HG02798 (cell line): ENCODE results near the gene SYNCRIP.
"Not testable (repeated sequence)": the region's sequence is repeated elsewhere in the genome, so short reads cannot be mapped to it uniquely, and the experiment has no call there.

Source experiments
- ATAC-seq: cut with Tn5 transposase; IDR thresholded peaks from one replicate; pipeline ENCODE4 v1.9.1; 2021; ENCODE audit warnings: mild to moderate bottlenecking; ENCODE audit not compliant: unreplicated experiment, poor library complexity

The SYNCRIP gene

GRCh38 chr6:85672050-85672449 lies 29.4 kb upstream of the SYNCRIP start:
- no peak for ATAC-seq

GRCh38 chr6:85670573-85670972 lies 27.9 kb upstream of the SYNCRIP start:
- no peak for ATAC-seq

GRCh38 chr6:85669735-85670194 lies 27.1 kb upstream of the SYNCRIP start:
- peak; percentile 94 for ATAC-seq

- no peak for ATAC-seq
Observed at GRCh38 chr6:85662251-85662650, 19.6 kb upstream of the SYNCRIP start.

GRCh38 chr6:85660181-85660611 lies 17.5 kb upstream of the SYNCRIP start:
- ATAC-seq = no peak

- no peak for ATAC-seq
Observed at GRCh38 chr6:85650606-85651005, 7.9 kb upstream of the SYNCRIP start.

- ATAC-seq = no peak
Observed at GRCh38 chr6:85644279-85644762, 1.6 kb upstream of the SYNCRIP start.

GRCh38 chr6:85643537-85644278 lies 1.0 kb upstream of the SYNCRIP start:
- peak; percentile 50 for ATAC-seq

- no peak for ATAC-seq
Observed at GRCh38 chr6:85641897-85642773, 551 bp downstream of the SYNCRIP start.

GRCh38 chr6:85641522-85641896 lies 1.2 kb downstream of the SYNCRIP start:
- no peak for ATAC-seq

GRCh38 chr6:85640821-85641220 lies 1.9 kb downstream of the SYNCRIP start:
- no peak for ATAC-seq

GRCh38 chr6:85637579-85637978 lies 5.1 kb downstream of the SYNCRIP start:
- no peak for ATAC-seq

- no peak for ATAC-seq
Observed at GRCh38 chr6:85632164-85632942, 10.3 kb downstream of the SYNCRIP start.

GRCh38 chr6:85631117-85631516 lies 11.6 kb downstream of the SYNCRIP start:
- ATAC-seq = not testable (repeated sequence)

- no peak for ATAC-seq
Observed at GRCh38 chr6:85628353-85628752, 14.3 kb downstream of the SYNCRIP start.

GRCh38 chr6:85620308-85620707 lies 22.4 kb downstream of the SYNCRIP start:
- no peak for ATAC-seq

GRCh38 chr6:85614780-85615179 lies 27.9 kb downstream of the SYNCRIP start:
- ATAC-seq = no peak

GRCh38 chr6:85612690-85613474 lies 29.8 kb downstream of the SYNCRIP start:
- ATAC-seq = no peak

GRCh38 chr6:85610182-85610895 lies 32.3 kb downstream of the SYNCRIP start:
- ATAC-seq = no peak
